ENCODE measurements around the gene BLM. TPM values are rescaled to one million over a fixed set of nuclear protein-coding genes. Genes with fewer than 3 reads are reported as not detected.

BLM gene
- total and polyA plus RNA-seq, 2 of the 8 experiments (the other 6 are each of a cell fraction or from before 2014, with no cell fraction given) = 15.2 to 46.7 TPM

DNA sequence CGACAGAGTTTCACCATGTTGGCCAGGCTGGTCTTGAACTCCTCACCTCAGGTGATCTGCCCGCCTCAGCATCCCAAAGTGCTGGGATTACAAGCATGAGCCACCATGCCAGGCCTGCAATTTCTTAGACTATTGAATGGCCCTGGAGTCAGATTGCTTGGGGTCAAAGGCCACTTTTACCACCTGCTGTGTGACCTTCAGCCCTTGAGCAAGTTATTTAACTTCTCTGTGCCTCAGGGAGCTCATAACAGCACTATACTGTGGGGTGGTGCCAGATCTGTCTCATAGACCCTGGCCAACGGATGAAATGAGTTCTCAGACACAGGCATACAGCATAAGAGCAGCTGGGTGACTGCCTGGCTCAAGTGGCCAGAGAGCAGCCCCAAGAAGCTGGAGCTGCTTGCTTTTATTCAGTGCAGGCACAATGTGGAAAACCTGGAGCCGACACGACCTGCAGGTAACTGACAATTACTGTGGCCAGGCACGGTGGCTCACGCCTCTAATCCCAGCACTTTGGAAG, 106.4 kb downstream of the BLM start:
- Histone ChIP-seq H3K79me2 (ENCODE audit: control insufficient read depth in 1 of 2, insufficient read depth in 2 of 2, low read length in 2 of 2) (no peaks in the 10 kb centered on the region), H4K5ac (ENCODE audit: insufficient read length, low read depth, low read length) (no peak overlapping the region), H3K18ac (ENCODE audit: extremely low read depth, low read length) (no peak overlapping the region), H3K56ac (replicated peaks; ENCODE audit: insufficient read length, low read depth, low read length) (no peak overlapping the region), H2BK12ac (ENCODE audit: low read depth, low read length) (no peak overlapping the region), H4K91ac (replicated peaks; ENCODE audit: insufficient read length, low read length) (no peak overlapping the region), H2BK120ac (replicated peaks; ENCODE audit: low read depth, low read length) (no peak overlapping the region), H2BK20ac (ENCODE audit: low read length) (no peak overlapping the region), H2AFZ (ENCODE audit: low read length) (no peak overlapping the region), H3K23me2 (ENCODE audit: low read depth, low read length) (no peaks in the 10 kb centered on the region), H3K9ac (replicated peaks in 1 of 4; ENCODE audit: extremely low read depth in 1 of 4, low read depth in 3 of 4, low read length in 3 of 4) (no peak overlapping the region), H3K9me3 (ENCODE audit: insufficient read depth in 2 of 2, low read depth in 1 of 2, low read length in 1 of 2) (no peaks in the 10 kb centered on the region), H3K79me1 (ENCODE audit: low read depth, low read length) (no peaks in the 10 kb centered on the region), H2BK5ac (ENCODE audit: low read depth, low read length) (no peak overlapping the region), H3K27me3 (replicated peaks in 1 of 4; ENCODE audit: control insufficient read depth in 3 of 4, extremely low read depth in 1 of 4, insufficient read depth in 3 of 4, low read length in 3 of 4) (no peaks in the 10 kb centered on the region), H3K4ac (replicated peaks; ENCODE audit: insufficient read length, low read depth, low read length) (no peak overlapping the region), H3K4me2 (ENCODE audit: insufficient read depth in 1 of 2, low read depth in 2 of 2, low read length in 2 of 2) (no peak overlapping the region), H3K27ac (ENCODE audit: low read depth, low read length) (no peak overlapping the region), H2BK15ac (ENCODE audit: low read length) (no peak overlapping the region), H3K23ac (ENCODE audit: insufficient read length) (no peak overlapping the region), H3K4me3 (ENCODE audit: extremely low read depth in 1 of 4, insufficient read depth in 2 of 4, low read depth in 3 of 4, low read length in 4 of 4) (no peak overlapping the region), H4K8ac (ENCODE audit: extremely low read depth, insufficient read depth, low read length) (no peak overlapping the region), H2AK5ac (ENCODE audit: low read depth, low read length) (no peak overlapping the region), H3K36me3 (ENCODE audit: control insufficient read depth in 2 of 4, insufficient read depth in 4 of 4, low read length in 3 of 4) (no peaks in the 10 kb centered on the region), H4K20me1 (replicated peaks in 1 of 2; ENCODE audit: control insufficient read depth in 1 of 2, insufficient read depth in 2 of 2, low read length in 2 of 2) (no peaks in the 10 kb centered on the region), H3K14ac (ENCODE audit: insufficient read length) (no peak overlapping the region), H3K4me1 (replicated peaks in 1 of 4; ENCODE audit: control insufficient read depth in 3 of 4, insufficient read depth in 4 of 4, low read length in 3 of 4) (no peaks in the 10 kb centered on the region; a peak in 2 of 7 replicates)
- DNase-seq (ENCODE audit: low read depth in 1 of 2, low spot score in 2 of 2) (no peak), FAIRE-seq (no peak)
- WGBS, 2 experiments (ENCODE audit: extremely low coverage in 1 of 2, insufficient coverage in 1 of 2, insufficient read length in 1 of 2, insufficient replicate concordance in 2 of 2, low coverage in 1 of 2, low lambda C conversion rate in 2 of 2, missing lambda C conversion rate in 1 of 2) = 92% methylated on average over 7 of the region's 7 CpGs; no CpG with 5 or more reads in 1 of the 2 experiments
- CTCF ChIA-PET (ENCODE audit: partially characterized antibody) = interaction anchor here (1.1 to 10.9 kb wide), 6 partner anchors 9 to 111 kb away, joined by 3 to 54 read pairs (median 4); partner anchors contain the start of genes FES and UNC45A
- POLR2A ChIA-PET (ENCODE audit: partially characterized antibody) = interaction anchor here (1.2 to 1.4 kb wide), 2 partner anchors 16 to 18 kb away, joined by 3 read pairs; no protein-coding TSS in a partner anchor
- no peak for TF ChIP-seq POLR2AphosphoS5 (IDR thresholded peaks at IDR 0.05; ENCODE audit: low read depth, low read length)
- no peak for TF ChIP-seq TCF12 (IDR thresholded peaks at IDR 0.05; ENCODE audit: low read depth, low read length)
- no peak for TF ChIP-seq SIN3A (conservative IDR thresholded peaks at IDR 0.05 in 1 of 2, IDR thresholded peaks at IDR 0.05 in 1 of 2; ENCODE audit: low read depth in 1 of 2, low read length in 2 of 2)
- TF ChIP-seq CREB1 (IDR thresholded peaks at IDR 0.05) = no peak
- no peak for TF ChIP-seq POU5F1 (IDR thresholded peaks at IDR 0.05; ENCODE audit: low read depth, low read length)
- TF ChIP-seq SAP30 (IDR thresholded peaks at IDR 0.05; ENCODE audit: insufficient read depth, insufficient replicate concordance, low read length) = no peak
- TF ChIP-seq TAF1 (IDR thresholded peaks at IDR 0.05; ENCODE audit: low read depth, low read length) = no peak
- TF ChIP-seq, protein P1, sequence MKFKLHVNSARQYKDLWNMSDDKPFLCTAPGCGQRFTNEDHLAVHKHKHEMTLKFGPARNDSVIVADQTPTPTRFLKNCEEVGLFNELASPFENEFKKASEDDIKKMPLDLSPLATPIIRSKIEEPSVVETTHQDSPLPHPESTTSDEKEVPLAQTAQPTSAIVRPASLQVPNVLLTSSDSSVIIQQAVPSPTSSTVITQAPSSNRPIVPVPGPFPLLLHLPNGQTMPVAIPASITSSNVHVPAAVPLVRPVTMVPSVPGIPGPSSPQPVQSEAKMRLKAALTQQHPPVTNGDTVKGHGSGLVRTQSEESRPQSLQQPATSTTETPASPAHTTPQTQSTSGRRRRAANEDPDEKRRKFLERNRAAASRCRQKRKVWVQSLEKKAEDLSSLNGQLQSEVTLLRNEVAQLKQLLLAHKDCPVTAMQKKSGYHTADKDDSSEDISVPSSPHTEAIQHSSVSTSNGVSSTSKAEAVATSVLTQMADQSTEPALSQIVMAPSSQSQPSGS (IDR thresholded peaks at IDR 0.05; ENCODE audit: low read length) = no peak
- no peak for TF ChIP-seq SP2 (IDR thresholded peaks at IDR 0.05; ENCODE audit: low read length)
- no peak for TF ChIP-seq TAF7 (optimal IDR thresholded peaks at IDR 0.05; ENCODE audit: borderline replicate concordance, low read depth, low read length)
- TF ChIP-seq YY1 (IDR thresholded peaks at IDR 0.05; ENCODE audit: low read depth, low read length) = no peak
- TF ChIP-seq CTBP2 (IDR thresholded peaks at IDR 0.05; ENCODE audit: borderline replicate concordance, insufficient read depth, insufficient read length, low read length) = no peak
- TF ChIP-seq CEBPB (IDR thresholded peaks at IDR 0.05; ENCODE audit: low read depth, low read length) = no peak

Data from H1 (cell line).